NB4 (cell line): ENCODE measurements around the gene RHBDF2.

Experiments used
- MYC ChIP-seq: IDR thresholded peaks from 2 replicates; pipeline ENCODE4 v1.6.1; 2011; ENCODE audit warnings: low read depth, low read length
- POLR2A ChIP-seq: IDR thresholded peaks from 2 replicates; pipeline ENCODE4 v1.6.1; 2011; ENCODE audit warnings: mild to moderate bottlenecking; ENCODE audit not compliant: insufficient read length; ENCODE audit errors: extremely low read depth
- TF ChIP-seq, protein P1 (sequence below): IDR thresholded peaks from one replicate; pipeline ENCODE4 v1.5.1; 2012; ENCODE audit warnings: low read depth, low read length
- TF ChIP-seq, protein P2 (sequence below): IDR thresholded peaks from 2 replicates; pipeline ENCODE4 v1.6.1; 2011; ENCODE audit warnings: low read depth, low read length

DNA sequence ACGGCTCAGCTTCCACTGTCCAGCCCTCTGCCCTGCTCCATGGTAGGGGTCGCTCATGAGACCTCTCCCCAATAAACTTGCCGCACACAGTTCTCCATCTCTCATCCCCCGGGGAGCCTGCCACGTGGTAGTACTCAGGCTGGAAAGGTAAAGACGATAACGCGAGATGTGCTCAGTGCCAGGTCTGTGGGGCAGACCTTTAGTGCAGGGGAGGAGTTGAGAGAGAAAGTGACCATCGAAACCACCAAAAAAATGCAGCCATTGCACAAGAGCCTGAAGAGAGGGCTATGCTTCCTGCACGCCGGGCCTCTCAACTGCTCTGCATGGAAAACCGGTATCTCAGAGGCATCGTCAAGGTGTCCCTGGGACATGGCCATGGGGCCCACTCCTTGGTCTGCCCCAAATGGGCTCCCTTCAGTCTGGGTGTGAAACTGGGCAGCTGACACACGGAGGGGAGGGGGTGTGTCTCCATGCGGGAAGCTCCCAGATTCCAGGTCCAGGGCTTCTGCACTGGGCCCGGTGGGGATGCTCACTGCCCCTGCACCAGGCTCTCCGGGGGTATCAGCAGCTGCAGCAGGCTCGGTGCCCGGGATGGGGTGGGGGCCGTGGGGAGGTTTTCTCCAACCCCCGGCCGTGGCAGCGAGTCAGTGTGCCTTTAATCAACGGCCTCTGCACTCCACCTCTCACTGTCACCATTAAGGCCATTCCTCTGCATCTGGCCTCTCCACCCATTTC is 38.5 kb downstream of the RHBDF2 start:
- TF ChIP-seq, protein P1, sequence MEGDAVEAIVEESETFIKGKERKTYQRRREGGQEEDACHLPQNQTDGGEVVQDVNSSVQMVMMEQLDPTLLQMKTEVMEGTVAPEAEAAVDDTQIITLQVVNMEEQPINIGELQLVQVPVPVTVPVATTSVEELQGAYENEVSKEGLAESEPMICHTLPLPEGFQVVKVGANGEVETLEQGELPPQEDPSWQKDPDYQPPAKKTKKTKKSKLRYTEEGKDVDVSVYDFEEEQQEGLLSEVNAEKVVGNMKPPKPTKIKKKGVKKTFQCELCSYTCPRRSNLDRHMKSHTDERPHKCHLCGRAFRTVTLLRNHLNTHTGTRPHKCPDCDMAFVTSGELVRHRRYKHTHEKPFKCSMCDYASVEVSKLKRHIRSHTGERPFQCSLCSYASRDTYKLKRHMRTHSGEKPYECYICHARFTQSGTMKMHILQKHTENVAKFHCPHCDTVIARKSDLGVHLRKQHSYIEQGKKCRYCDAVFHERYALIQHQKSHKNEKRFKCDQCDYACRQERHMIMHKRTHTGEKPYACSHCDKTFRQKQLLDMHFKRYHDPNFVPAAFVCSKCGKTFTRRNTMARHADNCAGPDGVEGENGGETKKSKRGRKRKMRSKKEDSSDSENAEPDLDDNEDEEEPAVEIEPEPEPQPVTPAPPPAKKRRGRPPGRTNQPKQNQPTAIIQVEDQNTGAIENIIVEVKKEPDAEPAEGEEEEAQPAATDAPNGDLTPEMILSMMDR, result no peak
- TF ChIP-seq POLR2A (no peak), MYC (no peak)
- TF ChIP-seq, protein P2, sequence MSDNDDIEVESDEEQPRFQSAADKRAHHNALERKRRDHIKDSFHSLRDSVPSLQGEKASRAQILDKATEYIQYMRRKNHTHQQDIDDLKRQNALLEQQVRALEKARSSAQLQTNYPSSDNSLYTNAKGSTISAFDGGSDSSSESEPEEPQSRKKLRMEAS, result no peak
